B cell (primary cell): ENCODE measurements around the gene TUT4. TPM values are rescaled to one million over a fixed set of nuclear protein-coding genes. Genes with fewer than 3 reads are reported as not detected.

ENCODE experiments used
- ATAC-seq: fragments of 200-7000 bp; cut with Tn5 transposase; one replicate; pipeline ENCODE4 v1.10.0; 2021; ENCODE audit warnings: low read depth, mild to moderate bottlenecking, moderate number of reproducible peaks, moderate library complexity
- CTCF ChIA-PET: fragments of 350-600 bp; sonication (Branson Sonifier 250); formaldehyde crosslinking; loops from one replicate; lab custom pipeline; 2021; ENCODE audit warnings: antibody characterized with exemption, inconsistent platforms; lab: Charles Lee
- POLR2A ChIA-PET: fragments of 350-600 bp; sonication (Branson Sonifier 250); formaldehyde crosslinking; loops from one replicate; lab custom pipeline; 2021; ENCODE audit warnings: antibody characterized with exemption; lab: Charles Lee
- DNase-seq: peaks from one replicate; pipeline ENCODE4 v3.0.0; 2013
- H2AFZ ChIP-seq: 2 replicates; pipeline ENCODE4 v1.6.1; 2012; ENCODE audit warnings: mild to moderate bottlenecking, low read depth, low read length; ENCODE audit not compliant: insufficient read depth, poor library complexity, severe bottlenecking
- H3K27ac ChIP-seq, 2 donors: 1 replicate in 1 of 2; 2 replicates in 1 of 2; pipeline ENCODE4 v1.5.1; 2012 to 2013; ENCODE audit warnings: low read length in 2 of 2, mild to moderate bottlenecking in 2 of 2, moderate library complexity in 1 of 2
- H3K27me3 ChIP-seq, 4 experiments: fragments of 200-600 bp in 1 of 4; sonication (generic) in 1 of 4; replicated peaks in 1 of 4; 1 replicate in 2 of 4; 2 replicates in 2 of 4; pipeline versions ENCODE4 v1.6.1 to v1.7.0; 2013 to 2016; ENCODE audit warnings: low read length in 3 of 4, mild to moderate bottlenecking in 2 of 4, mixed read lengths in 1 of 4, moderate library complexity in 1 of 4; ENCODE audit not compliant: insufficient read depth in 4 of 4, control insufficient read depth in 3 of 4; ENCODE audit errors: control extremely low read depth in 1 of 4
- H3K36me3 ChIP-seq, 2 experiments: replicated peaks in 1 of 2; 1 replicate in 1 of 2; 2 replicates in 1 of 2; pipeline versions ENCODE4 v1.6.1 to v1.7.1; 2013; ENCODE audit warnings: low read length in 1 of 2; ENCODE audit not compliant: insufficient read depth in 2 of 2, control insufficient read depth in 1 of 2; ENCODE audit errors: control extremely low read depth in 1 of 2, extremely low read depth in 1 of 2
- H3K4me1 ChIP-seq, 2 donors: fragments of 200-600 bp in 1 of 2; sonication (generic) in 1 of 2; 1 replicate in 1 of 2; 2 replicates in 1 of 2; pipeline versions ENCODE4 v1.5.1 to v1.6.1; 2013 to 2017; ENCODE audit warnings: low read length in 2 of 2; ENCODE audit not compliant: control insufficient read depth in 2 of 2, insufficient read depth in 2 of 2
- H3K4me2 ChIP-seq: replicated peaks from 2 replicates; pipeline ENCODE3; 2012; ENCODE audit warnings: mild to moderate bottlenecking, low read depth, low read length; ENCODE audit not compliant: poor library complexity, severe bottlenecking
- H3K4me3 ChIP-seq, 5 experiments: fragments of 200-600 bp in 1 of 5; sonication (generic) in 1 of 5; 1 replicate in 3 of 5; 2 replicates in 2 of 5; pipeline versions ENCODE4 v1.5.1 to v1.7.0; 2011 to 2016; ENCODE audit warnings: low read length in 4 of 5, mild to moderate bottlenecking in 4 of 5, low read depth in 2 of 5, control low read depth in 1 of 5, moderate library complexity in 1 of 5; ENCODE audit not compliant: insufficient read depth in 1 of 5; ENCODE audit errors: control extremely low read depth in 1 of 5, extremely low read depth in 1 of 5
- H3K79me2 ChIP-seq: fragments of 200-600 bp; sonication (generic); one replicate; pipeline ENCODE4 v1.6.0; 2016; ENCODE audit warnings: low read length; ENCODE audit not compliant: control insufficient read depth, insufficient read depth
- H3K9ac ChIP-seq: fragments of 200-600 bp; sonication (generic); 2 replicates; pipeline ENCODE4 v1.6.1; 2017; ENCODE audit warnings: mild to moderate bottlenecking, low read length, moderate library complexity
- H3K9me3 ChIP-seq, 3 donors: one replicate each; pipeline versions ENCODE4 v1.6.1 to v1.7.1; 2013; ENCODE audit warnings: low read length in 2 of 3; ENCODE audit not compliant: control insufficient read depth in 2 of 3, insufficient read depth in 1 of 3; ENCODE audit errors: control extremely low read depth in 1 of 3
- H4K20me1 ChIP-seq: 2 replicates; pipeline ENCODE4 v1.6.0; 2012; ENCODE audit warnings: mild to moderate bottlenecking, low read length; ENCODE audit not compliant: insufficient read depth, control insufficient read depth, poor library complexity, severe bottlenecking
- H3K27ac Mint-ChIP-seq: one replicate; pipeline ENCODE4 v1.8.0; 2021; ENCODE audit warnings: mixed read lengths
- H3K27me3 Mint-ChIP-seq: one replicate; pipeline ENCODE4 v1.8.0; 2021; ENCODE audit warnings: mixed read lengths
- H3K4me1 Mint-ChIP-seq: one replicate; pipeline ENCODE4 v1.8.0; 2021; ENCODE audit warnings: mixed read lengths
- H3K4me3 Mint-ChIP-seq: one replicate; pipeline ENCODE4 v1.8.0; 2021; ENCODE audit warnings: mixed read lengths
- H3K9me3 Mint-ChIP-seq: one replicate; pipeline ENCODE4 v1.8.0; 2022; ENCODE audit warnings: mixed read lengths; ENCODE audit not compliant: insufficient read depth
- CTCF ChIP-seq: fragments of 200-600 bp; IDR thresholded peaks from one replicate; pipeline ENCODE4 v1.8.0; 2022; ENCODE audit warnings: antibody characterized with exemption, mild to moderate bottlenecking
- EZH2 ChIP-seq: IDR thresholded peaks from 2 replicates; pipeline ENCODE4 v1.6.1; 2012; ENCODE audit warnings: borderline replicate concordance, low read depth, mild to moderate bottlenecking, moderate library complexity, low read length; ENCODE audit not compliant: insufficient read depth, poor library complexity, severe bottlenecking
- WGBS: methylation state at CpG from one replicate; pipeline ENCODE4 v1.1.5; 2013; ENCODE audit warnings: missing lambda C conversion rate; ENCODE audit not compliant: insufficient coverage; 5-methylcytosine and 5-hydroxymethylcytosine counted together
- intact Hi-C: fragments of 100-400 bp; cut with micrococcal nuclease; formaldehyde crosslinking; loops from one replicate; pipeline ENCODE4 v1.10.0; 2022
- polyA plus RNA-seq: library from polyadenylated mRNA; depleted of rRNA; stranded (reverse); fragments of >200 nt; gene quantifications from 2 replicates; pipeline ENCODE4 v1.2.3, GENCODE V29; 2012
- total RNA-seq, 2 donors: library from RNA; stranded (reverse); fragments of 120-200 nt in 1 of 2; gene quantifications; 1 replicate in 1 of 2; 2 replicates in 1 of 2; pipeline versions ENCODE4 v1.2.3 to v1.2.4, GENCODE V29; 2013 to 2022

Gene TUT4
- total and polyA plus RNA-seq, 2 donors (not counting 1 experiment from before 2014, with no cell fraction given) = 76.6 to 248 TPM

DNA sequence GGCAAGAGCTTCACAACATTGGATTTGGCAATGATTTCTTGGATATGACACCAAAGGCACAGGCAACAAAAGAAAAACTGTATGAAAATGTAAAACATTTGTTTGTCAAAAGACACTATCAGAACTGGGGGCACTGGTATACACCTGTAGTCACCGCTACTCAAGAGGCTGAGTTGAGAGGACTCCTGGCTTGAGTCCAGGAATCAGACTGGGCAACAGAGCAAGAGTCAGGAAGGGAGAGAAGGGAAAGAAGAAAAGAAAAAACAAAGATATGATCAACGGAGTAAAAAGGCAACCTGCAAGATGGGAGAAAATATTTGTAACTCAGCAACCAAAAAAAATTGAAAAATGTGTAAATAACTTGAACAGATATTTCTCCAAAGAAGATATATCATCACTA, 6.0 kb upstream of the TUT4 start:
- Histone ChIP-seq H4K20me1 (no peaks in the 10 kb centered on the region), H3K4me1 (peaks cover 6 to 7% of the 10 kb centered on the region in 2 donors), H2AFZ (no peak overlapping the region), H3K27me3 (no peaks in the 10 kb centered on the region), H3K9me3 (no peaks in the 10 kb centered on the region), H3K79me2 (no peaks in the 10 kb centered on the region), H3K27ac (no peak overlapping the region), H3K4me2 (no peak overlapping the region), H3K36me3 (no peaks in the 10 kb centered on the region), H3K4me3 (no peak overlapping the region), H3K9ac (no peak overlapping the region)
- ATAC-seq (no peak), DNase-seq (no peak)
- Mint-ChIP-seq H3K4me1 (peaks cover 12% of the 10 kb centered on the region), H3K27me3 (no peaks in the 10 kb centered on the region), H3K9me3 (no peaks in the 10 kb centered on the region), H3K27ac (no peak overlapping the region), H3K4me3 (no peak overlapping the region)
- CTCF ChIA-PET = no interaction called here
- 100% methylated on average over 1 of the region's 2 CpGs for WGBS
- no peak for TF ChIP-seq CTCF
- no peak for TF ChIP-seq EZH2
- POLR2A ChIA-PET = no interaction called here
- intact Hi-C loops = no loop called here

DNA sequence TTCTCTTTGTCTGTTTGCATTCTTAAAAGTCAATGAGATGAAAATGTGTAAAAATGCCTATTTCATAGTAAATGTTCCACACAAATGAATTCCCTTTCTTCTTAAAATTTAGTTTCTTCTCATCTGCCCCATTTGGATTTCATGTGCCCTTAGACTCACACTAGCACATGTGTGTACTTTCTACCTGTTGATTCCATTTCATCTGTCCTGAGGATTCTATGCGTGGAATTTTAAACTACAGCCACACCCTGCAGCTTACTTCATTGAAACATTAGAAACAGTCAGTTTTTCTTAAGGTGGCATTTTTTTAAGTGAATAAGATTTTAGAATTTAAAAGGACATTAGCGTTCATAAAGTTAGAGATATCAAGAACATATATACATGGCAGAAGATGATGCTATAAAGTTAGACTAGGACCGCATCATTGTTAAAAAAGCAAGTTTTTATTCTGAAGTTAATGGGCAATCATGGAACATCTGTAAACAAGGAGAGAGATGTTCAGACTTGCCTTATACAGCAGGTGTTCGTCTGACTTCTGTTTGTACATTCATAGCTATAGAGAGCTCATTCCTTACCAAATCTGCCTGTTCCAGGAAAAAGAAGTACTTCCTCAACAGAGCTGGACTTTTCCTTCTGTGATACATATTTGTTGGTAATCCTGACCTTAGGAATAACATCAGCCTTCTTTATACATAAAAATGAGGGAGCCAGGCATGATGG, 3.9 kb upstream of the TUT4 start:
- no peaks in the 10 kb centered on the region for H3K9me3 ChIP-seq
- no peak overlapping the region for H3K4me2 ChIP-seq
- CTCF ChIA-PET = no interaction called here
- ATAC-seq (no peak), DNase-seq (no peak)
- H3K36me3 ChIP-seq = no peaks in the 10 kb centered on the region
- Mint-ChIP-seq H3K4me1 (peaks cover 13% of the 10 kb centered on the region), H3K9me3 (no peaks in the 10 kb centered on the region), H3K27me3 (no peaks in the 10 kb centered on the region), H3K4me3 (no peak overlapping the region), H3K27ac (no peak overlapping the region)
- H3K27me3 ChIP-seq = no peaks in the 10 kb centered on the region
- no peaks in the 10 kb centered on the region for H4K20me1 ChIP-seq
- intact Hi-C loops = no loop called here
- no peak overlapping the region for H2AFZ ChIP-seq
- H3K4me3 ChIP-seq = no peak overlapping the region
- 100% methylated on average over 1 of the region's 4 CpGs for WGBS
- peaks cover 9 to 10% of the 10 kb centered on the region in 2 donors for H3K4me1 ChIP-seq
- H3K79me2 ChIP-seq = peaks cover 3% of the 10 kb centered on the region
- H3K27ac ChIP-seq = no peak overlapping the region
- POLR2A ChIA-PET = no interaction called here
- H3K9ac ChIP-seq = no peak overlapping the region
- TF ChIP-seq EZH2 (no peak), CTCF (no peak)
